Peyer's patch (tissue), 4 donors: ENCODE results near the gene SLC25A26. TPM values are rescaled to one million over a fixed set of nuclear protein-coding genes. Genes with fewer than 3 reads are reported as not detected.

Source experiments
- DNase-seq, 3 donors: peaks; one replicate each; pipeline ENCODE4 v3.0.0-alpha.2; 2017 to 2019
- H3K27ac ChIP-seq, 4 donors: fragments of 200-600 bp; sonication (generic); one replicate each; pipeline ENCODE4 v1.5.1; 2016 to 2019
- H3K27me3 ChIP-seq, 2 donors: fragments of 200-600 bp; sonication (generic); one replicate each; pipeline ENCODE4 v1.5.1; 2019
- H3K36me3 ChIP-seq, 3 donors: fragments of 200-600 bp; sonication (generic); one replicate each; pipeline ENCODE4 v1.5.1; 2016 to 2019
- H3K4me1 ChIP-seq, 4 donors: fragments of 200-600 bp; sonication (generic); one replicate each; pipeline ENCODE4 v1.5.1; 2016 to 2019
- H3K4me3 ChIP-seq, 4 donors: fragments of 200-600 bp; sonication (generic); 1 replicate in 3 of 4; 2 replicates in 1 of 4; pipeline ENCODE4 v1.5.1; 2016 to 2019; ENCODE audit warnings: mild to moderate bottlenecking in 1 of 4
- H3K9me3 ChIP-seq, 4 donors: fragments of 200-600 bp; sonication (generic); one replicate each; pipeline ENCODE4 v1.5.1; 2016 to 2019; ENCODE audit warnings: mild to moderate bottlenecking in 1 of 4
- POLR2A ChIP-seq, 2 donors: fragments of 450-650 bp; IDR thresholded peaks; one replicate each; pipeline ENCODE4 v1.5.1; 2017; ENCODE audit warnings: antibody characterized with exemption in 2 of 2, mild to moderate bottlenecking in 2 of 2, moderate library complexity in 2 of 2
- total RNA-seq, 4 donors: library from RNA; depleted of rRNA; stranded (reverse); fragments of >200 nt; gene quantifications; one replicate each; pipeline ENCODE4 v1.1.0, GENCODE V29; 2016
- TF ChIP-seq, protein P1 (sequence below), 6 experiments: fragments of 450-650 bp in 4 of 6; fragments of 200-600 bp in 2 of 6; sonication (generic) in 1 of 6; IDR thresholded peaks; one replicate each; pipeline ENCODE4 v1.5.1; 2017 to 2019; ENCODE audit warnings: antibody characterized with exemption in 6 of 6, mild to moderate bottlenecking in 3 of 6, moderate library complexity in 1 of 6

The SLC25A26 gene
- total RNA-seq, 4 donors from 2014 or later = 11.9 to 28.9 (median 17.7) TPM

DNA sequence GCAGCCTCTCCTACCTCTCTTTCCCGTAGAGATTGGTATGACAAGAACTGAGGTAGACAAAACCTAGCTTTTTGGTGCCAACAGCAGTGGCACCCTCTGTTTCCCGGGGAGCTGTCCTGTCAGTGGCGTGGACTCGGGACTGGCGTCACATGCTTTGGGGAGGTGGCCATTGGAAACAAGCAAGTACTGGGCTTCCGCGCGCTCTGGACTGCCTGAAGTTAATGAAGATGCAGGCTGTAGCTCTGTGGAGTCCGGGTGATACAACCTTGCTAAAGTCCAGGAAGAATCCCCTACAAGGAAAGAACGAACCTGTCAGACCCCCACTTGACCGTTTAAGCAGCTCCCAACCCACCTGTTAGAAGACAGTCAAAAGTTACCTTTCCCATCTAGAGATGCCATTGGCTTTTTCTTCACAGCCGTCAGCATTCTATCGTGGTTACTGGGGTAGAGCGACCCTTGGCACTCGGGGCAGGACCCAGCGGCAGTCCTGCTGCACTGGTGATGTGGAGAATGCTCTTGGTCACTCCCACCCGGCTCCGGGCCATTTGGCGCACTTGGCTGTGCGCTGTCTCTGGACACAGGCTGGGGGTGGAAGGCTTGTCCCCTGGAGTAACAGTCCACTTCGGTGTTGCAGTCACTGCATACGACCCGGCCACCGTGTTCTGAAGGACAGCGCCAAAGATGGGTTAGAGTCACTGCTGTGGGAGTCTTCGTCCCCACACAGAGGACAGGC is 159.6 kb downstream of the SLC25A26 start:
- Histone ChIP-seq H3K4me1 (peaks cover 0 to 12% (median 3%) of the 10 kb centered on the region in 4 donors), H3K27me3 (no peaks in the 10 kb centered on the region), H3K9me3 (no peaks in the 10 kb centered on the region), H3K4me3 (no peak overlapping the region), H3K27ac (no peak overlapping the region), H3K36me3 (peaks cover 0 to 79% (median 0%) of the 10 kb centered on the region in 3 donors)
- TF ChIP-seq, protein P1, sequence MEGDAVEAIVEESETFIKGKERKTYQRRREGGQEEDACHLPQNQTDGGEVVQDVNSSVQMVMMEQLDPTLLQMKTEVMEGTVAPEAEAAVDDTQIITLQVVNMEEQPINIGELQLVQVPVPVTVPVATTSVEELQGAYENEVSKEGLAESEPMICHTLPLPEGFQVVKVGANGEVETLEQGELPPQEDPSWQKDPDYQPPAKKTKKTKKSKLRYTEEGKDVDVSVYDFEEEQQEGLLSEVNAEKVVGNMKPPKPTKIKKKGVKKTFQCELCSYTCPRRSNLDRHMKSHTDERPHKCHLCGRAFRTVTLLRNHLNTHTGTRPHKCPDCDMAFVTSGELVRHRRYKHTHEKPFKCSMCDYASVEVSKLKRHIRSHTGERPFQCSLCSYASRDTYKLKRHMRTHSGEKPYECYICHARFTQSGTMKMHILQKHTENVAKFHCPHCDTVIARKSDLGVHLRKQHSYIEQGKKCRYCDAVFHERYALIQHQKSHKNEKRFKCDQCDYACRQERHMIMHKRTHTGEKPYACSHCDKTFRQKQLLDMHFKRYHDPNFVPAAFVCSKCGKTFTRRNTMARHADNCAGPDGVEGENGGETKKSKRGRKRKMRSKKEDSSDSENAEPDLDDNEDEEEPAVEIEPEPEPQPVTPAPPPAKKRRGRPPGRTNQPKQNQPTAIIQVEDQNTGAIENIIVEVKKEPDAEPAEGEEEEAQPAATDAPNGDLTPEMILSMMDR (IDR thresholded peaks at IDR 0.05) = no peak
- no peak for TF ChIP-seq POLR2A (IDR thresholded peaks at IDR 0.05)
- DNase-seq = no peak

DNA sequence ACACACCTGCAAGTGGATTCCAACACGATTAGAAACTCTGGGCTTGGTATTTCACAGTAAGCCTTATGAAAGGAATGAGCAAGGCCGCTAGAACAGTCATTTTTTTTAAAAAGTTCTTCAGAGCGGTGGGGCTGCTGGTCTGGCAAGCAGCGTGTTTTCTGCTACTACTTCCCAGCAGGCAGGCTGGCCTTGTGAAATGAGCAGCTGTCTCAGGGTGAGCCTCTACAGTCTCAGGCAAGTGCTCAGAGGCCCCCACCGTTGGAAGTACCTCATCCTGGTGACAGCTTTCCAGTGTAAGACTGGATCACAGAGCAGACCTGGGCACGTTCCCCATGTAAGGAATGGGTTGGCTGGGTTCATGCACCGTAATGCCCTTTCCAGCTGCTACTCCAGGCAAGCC is 160.8 kb downstream of the SLC25A26 start:
- H3K27me3 ChIP-seq = no peaks in the 10 kb centered on the region
- DNase-seq = no peak
- no peaks in the 10 kb centered on the region for H3K9me3 ChIP-seq
- TF ChIP-seq, protein P1 (IDR thresholded peaks at IDR 0.05) = no peak
- peaks cover 0 to 91% (median 0%) of the 10 kb centered on the region in 3 donors for H3K36me3 ChIP-seq
- H3K4me1 ChIP-seq = peaks cover 0 to 12% (median 3%) of the 10 kb centered on the region in 4 donors
- H3K4me3 ChIP-seq = no peak overlapping the region
- no peak overlapping the region for H3K27ac ChIP-seq

DNA sequence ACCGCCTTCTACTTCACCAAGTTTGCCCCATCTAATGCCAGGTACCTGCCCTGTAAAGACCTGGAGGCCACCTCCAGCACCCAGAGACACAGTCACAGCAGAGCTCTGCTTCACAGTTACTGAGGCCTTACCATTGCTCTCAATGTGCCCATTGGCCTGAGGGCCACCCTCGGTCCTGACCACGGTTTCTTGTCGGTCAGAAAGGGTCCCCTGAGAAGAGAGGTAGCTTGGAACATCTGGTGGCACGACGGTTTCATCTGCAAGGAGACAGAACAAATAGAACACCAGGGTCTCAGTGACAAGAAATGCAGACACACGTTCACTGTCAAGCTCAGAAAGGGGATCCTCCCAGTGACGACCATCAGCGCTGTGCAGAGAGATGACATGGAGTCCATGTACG is 161.3 kb downstream of the SLC25A26 start:
- TF ChIP-seq, protein P1 (IDR thresholded peaks at IDR 0.05) = no peak
- TF ChIP-seq POLR2A (IDR thresholded peaks at IDR 0.05) = no peak
- Histone ChIP-seq H3K27me3 (no peaks in the 10 kb centered on the region), H3K36me3 (peaks cover 0 to 93% (median 0%) of the 10 kb centered on the region in 3 donors), H3K4me3 (no peak overlapping the region), H3K9me3 (no peaks in the 10 kb centered on the region), H3K27ac (no peak overlapping the region), H3K4me1 (peaks cover 0 to 8% (median 2%) of the 10 kb centered on the region in 4 donors)
- DNase-seq = no peak

DNA sequence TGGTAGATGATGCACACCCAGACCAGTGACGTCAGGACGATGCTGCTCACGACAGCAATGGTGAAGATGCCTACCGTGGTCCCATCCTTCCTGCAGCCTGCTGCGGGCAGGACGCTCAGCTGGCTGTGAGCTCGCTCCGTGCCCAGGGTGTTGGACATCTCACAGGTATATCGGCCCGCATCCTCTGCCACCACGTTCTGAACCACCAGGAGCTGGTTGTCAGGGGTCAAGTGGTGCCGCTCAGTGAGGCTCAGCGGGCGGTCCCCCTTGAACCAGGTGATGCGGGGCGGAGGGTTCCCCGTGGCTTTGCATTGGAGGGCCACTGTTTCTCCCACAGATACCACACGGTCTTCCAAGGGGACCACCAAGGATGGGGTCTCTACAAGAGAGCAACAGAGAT is 162.2 kb downstream of the SLC25A26 start:
- H3K4me3 ChIP-seq = no peak overlapping the region
- no peaks in the 10 kb centered on the region for H3K9me3 ChIP-seq
- no peaks in the 10 kb centered on the region for H3K27me3 ChIP-seq
- peaks cover 0 to 88% (median 0%) of the 10 kb centered on the region in 3 donors for H3K36me3 ChIP-seq
- no peak overlapping the region for H3K27ac ChIP-seq
- DNase-seq = no peak
- TF ChIP-seq, protein P1 (IDR thresholded peaks at IDR 0.05) = no peak
- no peak for TF ChIP-seq POLR2A (IDR thresholded peaks at IDR 0.05)
- H3K4me1 ChIP-seq = peaks cover 0 to 3% (median 0%) of the 10 kb centered on the region in 4 donors

DNA sequence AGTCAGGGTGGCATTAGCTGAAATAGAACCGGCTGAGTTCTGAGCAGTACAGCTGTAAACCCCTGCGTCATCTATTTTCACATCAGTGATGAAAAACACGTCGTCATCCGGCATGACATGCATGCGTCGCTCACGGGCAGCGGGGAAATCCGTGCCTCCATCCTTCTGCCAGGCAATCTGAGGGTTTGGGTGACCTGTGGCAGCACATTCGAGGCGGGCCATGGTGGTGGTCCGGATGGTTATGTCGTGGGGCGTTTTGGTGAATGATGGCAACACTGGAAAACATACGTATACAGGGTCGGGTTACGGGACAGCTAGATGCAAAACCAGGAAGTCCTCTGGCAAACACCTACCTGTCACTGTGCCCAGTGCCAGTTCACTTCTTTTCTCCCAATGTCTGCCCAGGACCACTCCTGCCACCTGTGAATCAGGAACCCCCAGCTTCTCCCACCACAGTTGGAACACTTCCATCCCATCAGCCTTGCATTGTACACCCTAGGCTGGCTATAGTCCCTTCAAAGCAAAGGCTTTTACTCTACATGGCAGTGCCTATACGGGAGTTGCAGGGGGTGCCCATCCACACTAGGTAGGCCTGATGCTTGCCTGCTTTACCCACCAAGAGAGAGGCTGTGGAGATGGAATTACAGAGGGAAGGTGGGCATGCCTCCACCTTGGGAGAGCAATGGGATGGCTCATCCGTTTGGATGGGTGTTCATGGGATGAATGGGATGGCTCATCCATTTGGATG is 163.4 kb downstream of the SLC25A26 start:
- Histone ChIP-seq H3K4me3 (no peak overlapping the region), H3K27ac (no peak overlapping the region), H3K4me1 (peaks cover 0 to 3% (median 0%) of the 10 kb centered on the region in 4 donors), H3K27me3 (no peaks in the 10 kb centered on the region), H3K36me3 (peaks cover 0 to 77% (median 0%) of the 10 kb centered on the region in 3 donors), H3K9me3 (no peaks in the 10 kb centered on the region)
- no peak for TF ChIP-seq POLR2A (IDR thresholded peaks at IDR 0.05)
- TF ChIP-seq, protein P1 (IDR thresholded peaks at IDR 0.05) = no peak
- no peak for DNase-seq
